Mesenchymal stem cell (in vitro differentiated cells and primary cell): ENCODE measurements around the gene MAPK4.

ENCODE experiments used
- DNase-seq: peaks from one replicate; pipeline ENCODE4 v3.0.0-alpha.2; 2013
- H2AFZ ChIP-seq: one replicate; pipeline ENCODE4 v1.6.1; 2013; ENCODE audit warnings: low read depth, mild to moderate bottlenecking, control low read depth, inconsistent platforms, low read length, moderate library complexity
- H2AK5ac ChIP-seq: 2 replicates; pipeline ENCODE4 v1.6.1; 2013; ENCODE audit warnings: low read length, moderate library complexity, mild to moderate bottlenecking, inconsistent platforms; ENCODE audit not compliant: severe bottlenecking
- H2BK120ac ChIP-seq: one replicate; pipeline ENCODE4 v1.6.1; 2013; ENCODE audit warnings: low read depth, mild to moderate bottlenecking, inconsistent platforms, low read length, moderate library complexity
- H2BK12ac ChIP-seq, 2 experiments: one replicate each; pipeline ENCODE4 v1.6.1; 2013; ENCODE audit warnings: inconsistent platforms in 2 of 2, low read length in 2 of 2, mild to moderate bottlenecking in 2 of 2, moderate library complexity in 2 of 2, control low read depth in 1 of 2
- H2BK15ac ChIP-seq: one replicate; pipeline ENCODE4 v1.6.1; 2013; ENCODE audit warnings: mild to moderate bottlenecking, low read depth, inconsistent platforms; ENCODE audit not compliant: poor library complexity, severe bottlenecking
- H2BK5ac ChIP-seq: 2 replicates; pipeline ENCODE4 v1.6.1; 2013; ENCODE audit warnings: low read depth, mild to moderate bottlenecking, low read length, control low read depth, inconsistent platforms; ENCODE audit not compliant: poor library complexity, severe bottlenecking
- H3K14ac ChIP-seq, 2 experiments: one replicate each; pipeline ENCODE4 v1.6.1; 2013; ENCODE audit warnings: inconsistent platforms in 2 of 2, low read length in 2 of 2, control low read depth in 1 of 2, mild to moderate bottlenecking in 1 of 2, moderate library complexity in 1 of 2
- H3K18ac ChIP-seq, 2 experiments: one replicate each; pipeline ENCODE4 v1.6.1; 2013; ENCODE audit warnings: inconsistent platforms in 2 of 2, low read length in 2 of 2, control low read depth in 1 of 2, low read depth in 1 of 2, mild to moderate bottlenecking in 1 of 2
- H3K23ac ChIP-seq, 2 experiments: one replicate each; pipeline ENCODE4 v1.6.1; 2013; ENCODE audit warnings: inconsistent platforms in 2 of 2, low read length in 2 of 2, mild to moderate bottlenecking in 2 of 2, moderate library complexity in 2 of 2, control low read depth in 1 of 2
- H3K27ac ChIP-seq: 2 replicates; pipeline ENCODE4 v1.5.1; 2013; ENCODE audit warnings: mild to moderate bottlenecking, moderate library complexity, low read length, control low read depth, inconsistent platforms; ENCODE audit not compliant: poor library complexity, severe bottlenecking
- H3K27me3 ChIP-seq, 2 experiments: 2 replicates each; pipeline versions ENCODE4 v1.6.1 to v1.7.0; 2013; ENCODE audit warnings: low read length in 2 of 2, mild to moderate bottlenecking in 2 of 2, moderate library complexity in 2 of 2, control low read depth in 1 of 2, inconsistent platforms in 1 of 2; ENCODE audit not compliant: control insufficient read depth in 1 of 2, insufficient read depth in 1 of 2
- H3K36me3 ChIP-seq, 2 experiments: 2 replicates each; pipeline versions ENCODE4 v1.6.1 to v1.7.0; 2013; ENCODE audit warnings: low read length in 2 of 2, control low read depth in 1 of 2, inconsistent platforms in 1 of 2, low read depth in 1 of 2, mild to moderate bottlenecking in 1 of 2; ENCODE audit not compliant: insufficient read depth in 2 of 2, control insufficient read depth in 1 of 2
- H3K4ac ChIP-seq, 2 experiments: one replicate each; pipeline ENCODE4 v1.6.1; 2013; ENCODE audit warnings: inconsistent platforms in 2 of 2, low read length in 2 of 2, mild to moderate bottlenecking in 2 of 2, moderate library complexity in 2 of 2, control low read depth in 1 of 2, low read depth in 1 of 2
- H3K4me1 ChIP-seq: 2 replicates; pipeline ENCODE4 v1.6.1; 2013; ENCODE audit warnings: low read depth, low read length, control low read depth; ENCODE audit not compliant: control insufficient read depth, insufficient read depth
- H3K4me2 ChIP-seq: 2 replicates; pipeline ENCODE4 v1.6.1; 2013; ENCODE audit warnings: low read length, mild to moderate bottlenecking, inconsistent platforms; ENCODE audit not compliant: poor library complexity, severe bottlenecking
- H3K4me3 ChIP-seq, 2 experiments: 2 replicates each; pipeline versions ENCODE4 v1.5.1 to v1.7.0; 2013; ENCODE audit warnings: low read length in 2 of 2, mild to moderate bottlenecking in 2 of 2, control low read depth in 1 of 2, low read depth in 1 of 2; ENCODE audit not compliant: insufficient read depth in 1 of 2
- H3K79me1 ChIP-seq: replicated peaks from 2 replicates; pipeline ENCODE4 v1.6.1; 2013; ENCODE audit warnings: mild to moderate bottlenecking, control low read depth, low read length, inconsistent platforms; ENCODE audit not compliant: poor library complexity, severe bottlenecking
- H3K9ac ChIP-seq: 2 replicates; pipeline ENCODE4 v1.7.0; 2013; ENCODE audit warnings: mild to moderate bottlenecking, low read length, moderate library complexity
- H3K9me3 ChIP-seq: 2 replicates; pipeline ENCODE4 v1.7.0; 2013; ENCODE audit warnings: mild to moderate bottlenecking, low read length; ENCODE audit not compliant: control insufficient read depth
- H4K8ac ChIP-seq: one replicate; pipeline ENCODE4 v1.6.1; 2013; ENCODE audit warnings: inconsistent platforms, mild to moderate bottlenecking, low read length, moderate library complexity
- H4K91ac ChIP-seq: one replicate; pipeline ENCODE4 v1.6.1; 2013; ENCODE audit warnings: mild to moderate bottlenecking, low read length, inconsistent platforms
- WGBS: methylation state at CpG from one replicate; pipeline ENCODE4 v1.1.7; 2013; ENCODE audit warnings: mixed read lengths; 5-methylcytosine and 5-hydroxymethylcytosine counted together

The MAPK4 gene

DNA sequence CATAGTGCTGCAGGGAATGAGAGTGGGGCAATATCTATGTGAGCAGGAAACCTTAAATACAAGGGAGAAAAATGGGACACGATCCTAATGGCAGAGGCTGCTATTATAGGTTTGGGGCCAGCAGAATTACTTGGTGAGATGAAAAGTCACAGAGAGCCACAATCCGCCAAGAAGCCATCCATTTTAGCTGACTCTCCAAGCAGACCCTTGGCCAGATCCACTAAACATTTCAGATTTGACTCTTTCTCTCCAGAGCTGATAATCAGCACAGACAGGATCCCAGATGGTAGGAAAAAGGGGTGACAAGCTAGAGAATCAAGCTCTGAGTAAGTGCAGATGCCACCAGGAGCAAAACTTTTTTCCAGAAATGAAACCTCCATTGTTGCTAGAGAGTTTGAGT, 61.5 kb downstream of the MAPK4 start:
- Histone ChIP-seq H3K9ac (no peak overlapping the region), H2BK120ac (no peak overlapping the region), H3K9me3 (no peaks in the 10 kb centered on the region), H3K4me3 (no peak overlapping the region), H3K27me3 (no peaks in the 10 kb centered on the region), H4K8ac (no peak overlapping the region), H3K18ac (no peak overlapping the region), H4K91ac (no peak overlapping the region), H3K14ac (no peak overlapping the region), H3K4me2 (no peak overlapping the region), H3K4ac (no peak overlapping the region), H3K79me1 (no peaks in the 10 kb centered on the region), H3K4me1 (no peaks in the 10 kb centered on the region), H2BK15ac (no peak overlapping the region), H3K23ac (no peak overlapping the region), H3K27ac (no peak overlapping the region), H2AK5ac (no peak overlapping the region), H2BK12ac (no peak overlapping the region), H3K36me3 (no peaks in the 10 kb centered on the region), H2AFZ (no peak overlapping the region), H2BK5ac (no peak overlapping the region)
- DNase-seq, result no peak
- WGBS, result 75% methylated on average over 2 of the region's 2 CpGs

DNA sequence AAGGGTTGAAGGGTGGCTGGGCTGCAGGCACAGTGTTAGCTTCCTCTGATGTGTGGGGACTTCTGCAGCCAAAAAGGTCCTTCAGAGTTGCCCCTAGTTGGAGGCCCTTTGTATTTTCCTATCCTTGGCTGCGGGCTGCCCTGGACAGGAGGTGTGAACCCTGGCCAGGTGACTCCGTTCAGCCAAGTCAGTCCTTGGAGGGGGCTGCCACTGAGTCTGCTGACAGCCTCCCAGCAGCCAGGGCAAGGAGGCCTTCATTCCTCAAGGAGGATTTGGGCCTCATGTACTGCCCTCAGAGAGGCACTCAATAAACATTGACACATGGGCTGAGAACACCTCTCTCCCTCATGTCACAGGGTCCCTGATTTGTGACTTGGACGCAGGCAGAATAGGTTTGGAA, 62.4 kb downstream of the MAPK4 start:
- WGBS, result 67% methylated on average over 2 of the region's 3 CpGs
- no peak overlapping the region for H3K18ac ChIP-seq
- H2AK5ac ChIP-seq, result no peak overlapping the region

DNA sequence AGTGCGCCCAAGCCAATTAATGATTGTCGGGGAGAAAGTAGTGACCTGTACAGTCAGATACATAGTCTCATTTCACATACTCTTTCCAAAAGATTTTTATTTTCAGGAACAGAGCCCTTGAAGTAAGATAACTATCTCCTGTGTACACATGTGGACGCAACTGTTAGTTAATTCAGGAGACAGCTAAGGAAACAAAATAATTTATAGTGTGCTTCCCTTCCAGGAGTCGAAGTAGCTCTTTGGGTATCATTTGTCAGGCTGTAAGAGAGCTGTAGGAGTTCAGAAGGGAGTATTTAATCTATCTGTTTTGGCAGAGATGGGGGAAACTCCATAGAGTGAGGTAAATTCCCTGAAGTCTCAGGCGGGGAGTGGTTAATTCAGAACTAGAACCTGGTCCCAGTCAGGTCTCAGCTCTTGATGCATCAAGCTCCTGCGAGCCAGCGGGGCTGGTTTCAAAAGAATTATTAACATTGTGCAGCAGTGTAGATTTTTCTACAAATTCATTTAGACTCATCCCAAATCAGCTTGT, 63.0 kb downstream of the MAPK4 start:
- no peaks in the 10 kb centered on the region for H3K4me1 ChIP-seq
- H2BK120ac ChIP-seq, result no peak overlapping the region
- H3K79me1 ChIP-seq, result no peaks in the 10 kb centered on the region
- no peak overlapping the region for H2BK5ac ChIP-seq
- no peak overlapping the region for H3K4ac ChIP-seq
- no peak overlapping the region for H2BK12ac ChIP-seq
- 50% methylated on average over 4 of the region's 7 CpGs for WGBS
- no peak overlapping the region for H3K27ac ChIP-seq
- H2AK5ac ChIP-seq, result no peak overlapping the region
- no peaks in the 10 kb centered on the region for H3K36me3 ChIP-seq
- no peak overlapping the region for H3K4me2 ChIP-seq
- no peak for DNase-seq
- H3K27me3 ChIP-seq, result no peaks in the 10 kb centered on the region
- H4K8ac ChIP-seq, result no peak overlapping the region
- no peak overlapping the region for H3K14ac ChIP-seq
- H3K18ac ChIP-seq, result no peak overlapping the region
- H4K91ac ChIP-seq, result no peak overlapping the region
- H2BK15ac ChIP-seq, result no peak overlapping the region
- H3K9ac ChIP-seq, result no peak overlapping the region
- H2AFZ ChIP-seq, result no peak overlapping the region
- H3K23ac ChIP-seq, result no peak overlapping the region
- H3K4me3 ChIP-seq, result no peak overlapping the region
- H3K9me3 ChIP-seq, result no peaks in the 10 kb centered on the region

More for the DNA sequence above, 62.4 kb downstream of the MAPK4 start:
- H3K27ac ChIP-seq, result no peak overlapping the region
- H2BK15ac ChIP-seq, result no peak overlapping the region
- H2BK5ac ChIP-seq, result no peak overlapping the region
- H3K27me3 ChIP-seq, result no peaks in the 10 kb centered on the region
- H3K4me3 ChIP-seq, result no peak overlapping the region
- H4K8ac ChIP-seq, result no peak overlapping the region
- H2AFZ ChIP-seq, result no peak overlapping the region
- no peaks in the 10 kb centered on the region for H3K36me3 ChIP-seq
- no peaks in the 10 kb centered on the region for H3K79me1 ChIP-seq
- no peak for DNase-seq
- no peaks in the 10 kb centered on the region for H3K9me3 ChIP-seq
- no peak overlapping the region for H3K4me2 ChIP-seq
- no peak overlapping the region for H3K14ac ChIP-seq
- no peak overlapping the region for H4K91ac ChIP-seq
- H3K23ac ChIP-seq, result no peak overlapping the region
- no peak overlapping the region for H2BK12ac ChIP-seq
- no peak overlapping the region for H3K9ac ChIP-seq
- H3K4ac ChIP-seq, result no peak overlapping the region
- H2BK120ac ChIP-seq, result no peak overlapping the region
- H3K4me1 ChIP-seq, result no peaks in the 10 kb centered on the region

DNA sequence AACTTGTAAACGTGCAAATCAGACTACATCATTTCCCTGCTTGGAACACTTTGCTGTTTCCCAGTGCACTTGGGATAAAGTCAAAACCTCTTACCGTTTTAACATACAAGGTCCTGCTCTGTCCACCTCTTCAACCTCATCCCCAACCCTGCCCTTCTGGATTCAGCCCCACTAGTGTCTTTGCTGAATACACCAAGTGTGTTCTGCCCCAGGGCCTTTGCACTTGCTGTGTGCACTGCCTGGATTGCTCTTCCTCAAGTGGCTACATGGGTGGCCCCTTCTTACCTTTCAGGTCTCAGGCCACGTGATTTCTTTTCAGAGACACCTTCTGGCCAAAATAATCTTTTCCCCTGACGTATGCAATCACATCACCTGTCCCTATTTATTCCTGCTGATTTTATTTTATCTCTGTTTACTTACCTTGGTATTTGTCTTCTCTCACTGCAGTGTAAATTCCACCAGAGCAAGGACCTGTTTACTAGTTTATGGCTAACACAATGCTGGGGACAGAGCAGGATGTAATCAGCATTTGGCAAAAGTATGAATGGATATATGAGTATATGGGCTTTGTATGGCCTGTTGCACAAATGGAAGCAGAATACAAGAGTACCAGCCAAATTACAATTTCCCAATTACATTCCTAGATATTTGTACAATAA, 63.9 kb downstream of the MAPK4 start:
- no peak overlapping the region for H3K14ac ChIP-seq
- no peaks in the 10 kb centered on the region for H3K36me3 ChIP-seq
- H4K91ac ChIP-seq, result no peak overlapping the region
- no peak overlapping the region for H2BK12ac ChIP-seq
- H2BK5ac ChIP-seq, result no peak overlapping the region
- H3K79me1 ChIP-seq, result no peaks in the 10 kb centered on the region
- no peak overlapping the region for H3K27ac ChIP-seq
- H2BK15ac ChIP-seq, result no peak overlapping the region
- no peak for DNase-seq
- H2AK5ac ChIP-seq, result no peak overlapping the region
- H3K23ac ChIP-seq, result no peak overlapping the region
- H3K4ac ChIP-seq, result no peak overlapping the region
- no peak overlapping the region for H3K4me3 ChIP-seq
- no peaks in the 10 kb centered on the region for H3K4me1 ChIP-seq
- no peak overlapping the region for H2BK120ac ChIP-seq
- H4K8ac ChIP-seq, result no peak overlapping the region
- H3K27me3 ChIP-seq, result no peaks in the 10 kb centered on the region
- no peak overlapping the region for H3K4me2 ChIP-seq
- H3K9me3 ChIP-seq, result no peaks in the 10 kb centered on the region
- no peak overlapping the region for H2AFZ ChIP-seq
- 54% methylated on average over 4 of the region's 4 CpGs for WGBS
- H3K9ac ChIP-seq, result no peak overlapping the region
- no peak overlapping the region for H3K18ac ChIP-seq
